HG03103 (cell line): ENCODE measurements around the gene HMGXB3.

ENCODE experiments used
- ATAC-seq: cut with Tn5 transposase; IDR thresholded peaks from one replicate; pipeline ENCODE4 v1.9.1; 2021; ENCODE audit warnings: low read depth; ENCODE audit not compliant: unreplicated experiment

HMGXB3 gene

DNA sequence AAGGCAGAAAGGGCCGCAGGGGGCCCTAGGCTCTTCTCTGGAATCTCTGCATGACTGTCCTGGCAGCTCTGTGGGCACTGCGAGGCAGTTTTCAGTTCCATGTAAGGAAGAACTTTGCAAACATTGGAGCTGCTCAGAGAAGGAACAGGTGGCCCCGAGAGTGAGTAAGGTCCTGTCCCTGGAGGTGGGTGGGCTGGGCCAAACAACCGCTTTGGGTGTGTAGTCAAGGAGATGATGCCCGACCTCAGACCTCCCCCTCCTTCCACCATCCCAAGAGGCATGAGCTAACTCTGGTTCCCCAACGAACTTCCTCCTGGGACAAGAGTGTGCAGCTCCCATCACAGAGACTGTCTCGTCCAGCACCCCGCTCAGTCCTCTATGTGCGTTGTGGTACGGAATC is 65.3 kb downstream of the HMGXB3 start:
- ATAC-seq = no peak

DNA sequence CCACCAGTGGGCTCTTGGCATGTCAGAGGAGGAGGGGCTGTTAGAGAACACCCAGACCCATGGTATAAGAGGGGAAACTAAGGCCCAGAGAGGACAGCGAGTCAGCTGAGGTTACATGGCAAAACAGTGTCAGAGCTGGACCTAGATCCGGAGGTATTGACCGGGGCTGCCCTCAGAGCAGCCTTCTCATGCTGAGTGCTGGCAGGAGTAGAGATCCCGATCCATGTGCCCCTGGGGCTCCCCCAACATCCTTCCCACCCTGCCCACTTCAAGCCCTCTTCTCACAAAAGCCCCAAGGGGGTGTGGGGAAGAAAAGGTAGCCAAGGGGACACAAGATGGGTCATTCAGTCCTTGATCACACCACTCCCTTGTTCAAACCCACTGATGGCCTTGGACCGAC is 65.9 kb downstream of the HMGXB3 start:
- ATAC-seq = no peak

DNA sequence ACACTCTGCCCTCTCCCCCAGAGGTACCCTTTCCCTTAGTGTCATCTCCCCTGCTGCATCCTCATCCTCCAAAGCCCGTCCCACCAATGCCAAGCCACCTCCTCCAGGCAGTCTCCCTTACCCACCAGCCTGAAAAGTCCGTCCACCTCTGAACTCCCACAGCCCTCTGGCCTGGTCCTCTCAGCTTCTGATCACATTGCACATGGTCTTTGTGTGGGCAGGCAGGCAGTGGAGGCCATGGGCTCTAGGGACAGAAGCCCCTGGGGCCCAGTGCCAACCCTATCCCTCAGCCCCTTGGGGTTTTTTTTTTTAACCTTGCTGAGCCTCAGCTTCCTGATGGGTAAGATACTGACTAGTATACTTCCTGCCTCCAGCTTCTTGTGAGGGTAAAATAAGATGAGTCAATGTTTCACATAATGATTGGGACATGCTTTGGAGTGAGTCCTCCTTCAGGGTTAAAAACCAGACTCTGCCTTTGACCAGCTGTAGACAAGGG is 66.4 kb downstream of the HMGXB3 start:
- ATAC-seq = no peak

DNA sequence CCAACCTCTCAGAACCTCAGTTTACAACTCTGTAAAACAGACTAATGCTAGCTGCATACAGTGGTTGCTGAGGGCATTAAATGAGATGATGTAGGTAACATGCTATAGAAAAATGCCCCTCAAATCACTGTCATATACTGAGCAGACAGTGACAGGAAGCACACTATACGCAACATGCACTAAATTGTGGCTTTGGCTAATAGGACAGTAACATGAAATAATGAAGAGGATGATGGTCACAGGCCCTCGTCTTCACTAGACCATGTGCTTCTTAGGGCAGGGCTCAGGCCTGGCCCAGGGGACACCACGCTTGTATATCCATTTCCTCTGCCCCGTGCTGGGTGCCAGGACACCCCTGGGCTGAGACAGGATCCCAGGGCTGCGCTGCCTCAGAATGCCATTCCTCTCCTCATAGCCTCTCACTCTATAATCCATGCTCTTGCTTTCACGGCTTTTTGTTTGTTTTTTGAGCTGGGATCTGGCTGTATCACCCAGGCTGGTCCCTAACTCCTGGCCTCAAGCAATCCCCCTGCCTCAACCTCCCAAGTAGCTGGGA is 66.9 kb downstream of the HMGXB3 start:
- ATAC-seq = no peak

DNA sequence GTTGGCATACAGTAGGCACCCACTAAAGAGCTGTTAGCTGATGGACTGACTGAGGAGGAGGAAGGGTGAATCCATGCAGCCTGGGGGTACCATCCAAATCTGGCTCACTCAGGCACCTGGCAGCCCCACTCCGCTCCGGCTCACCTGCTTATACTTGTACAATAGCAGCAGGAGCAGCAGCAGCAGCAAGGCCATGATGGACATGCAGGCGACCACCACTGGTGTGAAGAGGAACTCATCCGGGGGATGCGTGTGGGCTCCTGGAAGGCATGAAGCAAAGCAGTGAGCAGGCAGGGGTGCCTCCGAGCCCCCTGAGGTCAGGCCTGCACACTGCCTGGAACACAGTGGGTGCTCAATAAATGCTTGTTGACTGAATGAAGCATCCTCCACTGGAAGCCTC is 67.5 kb downstream of the HMGXB3 start:
- ATAC-seq = no peak

DNA sequence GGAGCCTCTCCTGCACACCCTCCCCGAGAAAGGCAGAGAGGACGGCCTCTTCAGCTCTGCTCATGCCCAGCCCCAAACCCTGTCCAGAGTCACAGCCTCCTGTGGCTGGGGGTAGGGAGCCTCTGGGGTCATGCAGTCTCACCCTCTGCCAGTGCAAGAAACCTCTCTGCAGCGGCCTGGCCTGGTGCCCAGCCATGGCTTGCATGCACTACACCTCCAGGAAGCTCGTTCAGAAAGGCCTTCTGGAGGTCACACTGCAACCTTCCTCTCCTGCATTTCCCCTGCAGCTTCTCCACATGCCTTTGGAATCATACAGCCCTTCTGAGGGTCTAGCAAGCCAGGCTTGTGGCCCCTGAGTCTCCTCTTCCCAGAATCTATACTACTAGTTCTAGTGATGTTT is 67.9 kb downstream of the HMGXB3 start:
- no peak for ATAC-seq

DNA sequence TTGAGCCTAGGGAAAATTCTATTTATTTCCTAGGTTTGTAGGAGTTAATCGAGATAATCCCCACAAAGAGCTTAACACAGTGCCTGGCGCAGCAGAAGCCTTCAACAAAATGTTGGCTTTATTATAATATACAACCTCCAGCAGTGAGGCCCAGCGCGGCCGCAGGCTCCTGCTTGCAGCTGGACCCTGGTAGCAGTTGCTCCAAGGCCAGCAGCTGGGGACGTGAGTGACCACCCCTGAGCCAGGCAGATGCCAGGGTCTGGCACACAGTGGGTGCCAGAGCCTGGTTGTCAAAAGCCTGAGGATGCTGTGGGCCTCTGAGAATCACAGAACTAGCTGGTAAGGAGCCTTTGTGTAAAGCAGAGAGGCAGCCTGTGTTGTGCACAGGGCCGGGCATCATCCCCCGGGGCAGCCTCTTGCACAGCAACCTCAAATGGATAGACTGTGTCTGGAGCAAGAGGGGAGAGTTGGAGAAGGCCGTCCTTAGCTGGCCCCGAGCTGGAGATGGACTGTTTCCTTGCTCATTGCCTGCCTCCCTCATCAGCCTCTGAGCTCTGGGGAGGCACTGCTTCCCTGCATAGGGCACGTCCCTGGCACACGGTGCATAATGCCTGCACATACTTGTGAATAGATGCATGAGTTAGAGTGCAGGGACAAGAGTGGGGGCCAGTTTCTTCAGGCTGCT is 68.6 kb downstream of the HMGXB3 start:
- ATAC-seq = no peak

DNA sequence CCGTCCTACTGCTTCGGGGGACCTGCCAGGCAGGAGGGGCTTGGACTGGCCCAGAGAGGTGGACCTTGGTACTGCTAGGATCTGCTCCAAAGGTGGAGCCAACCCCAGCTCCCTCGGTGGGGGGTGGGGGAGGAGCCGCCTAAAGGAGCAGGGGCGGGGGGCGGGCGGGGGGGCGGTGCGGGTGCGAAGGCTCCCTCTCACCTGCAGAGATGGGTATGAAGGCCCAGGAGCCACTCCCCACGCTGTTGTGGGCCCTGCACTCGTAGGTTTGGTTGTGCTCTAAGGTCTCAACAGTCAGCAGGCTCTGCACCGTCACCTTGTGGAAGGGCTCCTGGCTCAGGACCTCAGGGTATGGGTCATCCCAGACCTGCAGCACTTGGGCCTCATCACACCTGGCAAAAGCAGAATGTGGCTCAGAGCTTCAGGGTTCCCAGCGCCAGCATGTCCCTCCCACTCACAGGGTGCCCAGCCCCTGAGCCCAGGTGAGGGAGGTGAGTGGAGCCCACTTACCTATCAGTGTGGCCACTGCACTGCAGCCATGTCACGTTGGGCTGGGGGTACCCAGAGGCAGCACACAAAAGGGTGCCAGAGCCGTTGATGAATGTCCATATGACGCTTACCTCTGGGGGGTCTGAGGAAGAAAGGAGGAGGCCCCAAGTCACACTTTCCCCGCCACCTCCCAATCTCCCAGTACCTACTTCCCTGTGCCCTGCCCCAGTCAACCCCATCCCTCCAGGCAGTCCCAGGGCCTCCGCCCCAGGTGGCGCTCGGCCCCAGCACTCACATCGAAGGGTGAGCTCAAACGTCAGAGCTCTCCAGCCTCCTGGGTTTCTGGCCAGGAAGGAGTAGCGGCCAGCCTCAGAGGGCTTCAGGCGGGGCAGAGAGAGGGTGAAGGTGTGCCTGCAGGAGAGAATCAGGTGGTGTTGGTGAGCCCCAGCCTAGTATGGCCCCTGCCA is 69.4 kb downstream of the HMGXB3 start:
- ATAC-seq = no peak

DNA sequence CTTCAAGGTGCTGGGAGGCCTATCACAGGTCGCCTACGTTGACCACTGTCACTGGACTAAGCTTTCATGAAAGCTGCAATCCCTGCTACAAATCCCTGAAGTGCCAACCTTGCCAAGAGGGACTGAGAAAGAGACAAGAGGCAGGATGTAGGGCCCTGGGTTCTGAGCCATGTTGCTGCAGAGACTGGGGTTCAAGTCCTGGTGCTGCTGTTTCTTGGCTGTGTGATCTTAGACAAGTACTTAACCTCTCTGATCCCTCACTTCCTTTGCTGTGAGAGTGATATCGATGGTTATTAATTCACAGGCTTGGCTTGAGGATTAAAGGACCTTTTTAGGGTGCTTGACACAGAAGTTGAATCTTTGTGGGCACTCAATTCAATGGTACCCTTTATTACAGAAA is 70.3 kb downstream of the HMGXB3 start:
- no peak for ATAC-seq

DNA sequence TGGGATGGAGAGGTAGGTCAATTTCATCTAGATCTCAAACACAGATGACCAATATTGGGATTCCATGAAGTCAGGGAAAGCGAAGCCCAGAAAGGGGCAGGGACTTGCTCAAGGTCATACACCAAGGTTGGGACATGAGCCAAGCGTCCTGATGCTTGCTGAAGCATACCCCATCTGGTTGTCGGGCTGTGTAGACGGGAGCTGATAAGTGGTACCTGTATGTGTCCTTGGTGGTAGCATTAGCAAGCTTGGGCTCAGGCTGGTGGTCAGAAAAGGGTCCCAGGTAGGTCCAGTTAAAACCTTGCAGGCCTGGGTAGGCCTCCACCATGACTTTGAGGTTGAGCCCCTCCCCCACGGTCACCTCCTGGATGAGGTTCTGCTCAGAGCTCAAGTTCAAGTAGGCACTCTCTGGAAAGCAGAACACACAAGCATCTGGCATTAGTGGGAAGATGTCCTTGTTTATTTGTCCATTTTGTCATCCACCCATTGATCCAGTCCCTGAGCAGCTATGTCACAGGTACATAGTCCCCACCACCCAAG is 72.6 kb downstream of the HMGXB3 start:
- ATAC-seq = no peak

DNA sequence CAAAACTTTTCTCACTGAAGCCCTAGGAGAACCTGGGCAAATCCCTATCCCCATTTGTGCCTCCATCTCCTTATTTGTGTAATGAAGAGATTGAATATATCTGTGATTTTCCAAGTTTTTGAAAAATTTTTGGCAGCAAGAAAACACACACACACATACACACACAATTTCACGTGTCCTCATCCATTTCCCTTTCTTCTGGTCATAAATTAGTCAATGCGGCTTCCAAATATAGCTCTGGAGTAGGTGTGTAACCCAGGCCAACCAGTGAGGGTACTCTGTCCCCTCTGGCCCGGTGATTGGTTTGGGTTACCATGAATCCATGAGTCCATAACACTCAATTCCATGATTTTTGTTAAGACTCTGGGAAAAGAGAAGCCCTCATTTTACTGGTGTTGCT is 73.1 kb downstream of the HMGXB3 start:
- ATAC-seq = no peak

DNA sequence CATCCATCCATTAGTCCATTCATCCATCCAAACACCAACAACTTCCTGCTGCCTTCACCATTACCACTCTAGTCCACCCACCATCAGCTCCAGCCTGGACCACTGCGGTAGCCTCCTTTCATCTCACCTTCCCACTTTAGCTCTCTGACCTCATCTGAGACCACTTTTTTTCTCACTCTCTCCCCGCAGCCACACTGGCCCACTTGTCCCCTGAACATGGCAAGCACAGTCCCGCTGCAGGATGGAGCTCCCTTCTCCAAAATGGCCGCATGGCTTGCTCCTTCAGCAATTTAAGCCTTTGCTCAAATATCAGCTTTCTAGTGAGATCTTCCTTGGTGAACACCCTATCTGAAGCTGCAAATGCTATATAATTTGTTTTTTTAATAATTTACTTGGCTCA is 74.7 kb downstream of the HMGXB3 start:
- no peak for ATAC-seq

DNA sequence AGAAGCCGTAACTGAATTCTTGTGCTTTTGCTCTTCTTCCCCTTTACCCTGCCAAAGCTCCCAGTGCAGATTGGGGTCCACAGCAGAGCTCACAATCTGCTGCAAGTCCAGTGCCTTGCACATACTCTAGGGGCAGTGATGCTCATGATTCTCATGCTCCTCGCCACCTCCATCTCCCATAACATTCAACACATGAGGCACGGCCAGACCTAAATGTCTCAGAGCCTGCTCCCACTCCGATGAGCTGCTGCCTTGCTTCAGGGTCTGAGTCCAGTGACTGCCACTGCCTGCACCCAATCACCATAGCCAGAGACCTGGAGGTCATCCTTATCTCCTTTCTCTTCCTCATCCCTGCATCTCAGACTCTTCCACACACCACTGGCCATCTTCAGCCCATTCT is 75.3 kb downstream of the HMGXB3 start:
- no peak for ATAC-seq

DNA sequence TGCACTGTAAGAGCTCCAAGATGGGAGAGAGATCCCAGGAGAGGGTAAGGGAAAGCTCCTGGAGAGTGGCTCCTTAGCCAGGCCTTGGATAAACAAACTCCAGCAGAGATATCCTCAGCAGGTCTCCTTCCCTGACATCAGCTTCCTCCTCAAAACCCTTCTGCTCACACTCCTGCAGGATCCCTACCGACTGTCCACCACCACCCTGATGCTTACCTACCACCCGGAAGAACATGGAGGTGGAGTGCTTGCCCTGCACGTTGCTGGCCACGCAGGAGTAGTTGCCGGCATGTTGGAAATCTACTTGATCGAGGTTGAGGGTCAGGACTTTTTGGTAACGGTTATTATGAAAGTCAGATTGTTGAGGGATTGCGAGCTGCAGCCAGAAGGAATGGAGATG is 76.5 kb downstream of the HMGXB3 start:
- no peak for ATAC-seq

DNA sequence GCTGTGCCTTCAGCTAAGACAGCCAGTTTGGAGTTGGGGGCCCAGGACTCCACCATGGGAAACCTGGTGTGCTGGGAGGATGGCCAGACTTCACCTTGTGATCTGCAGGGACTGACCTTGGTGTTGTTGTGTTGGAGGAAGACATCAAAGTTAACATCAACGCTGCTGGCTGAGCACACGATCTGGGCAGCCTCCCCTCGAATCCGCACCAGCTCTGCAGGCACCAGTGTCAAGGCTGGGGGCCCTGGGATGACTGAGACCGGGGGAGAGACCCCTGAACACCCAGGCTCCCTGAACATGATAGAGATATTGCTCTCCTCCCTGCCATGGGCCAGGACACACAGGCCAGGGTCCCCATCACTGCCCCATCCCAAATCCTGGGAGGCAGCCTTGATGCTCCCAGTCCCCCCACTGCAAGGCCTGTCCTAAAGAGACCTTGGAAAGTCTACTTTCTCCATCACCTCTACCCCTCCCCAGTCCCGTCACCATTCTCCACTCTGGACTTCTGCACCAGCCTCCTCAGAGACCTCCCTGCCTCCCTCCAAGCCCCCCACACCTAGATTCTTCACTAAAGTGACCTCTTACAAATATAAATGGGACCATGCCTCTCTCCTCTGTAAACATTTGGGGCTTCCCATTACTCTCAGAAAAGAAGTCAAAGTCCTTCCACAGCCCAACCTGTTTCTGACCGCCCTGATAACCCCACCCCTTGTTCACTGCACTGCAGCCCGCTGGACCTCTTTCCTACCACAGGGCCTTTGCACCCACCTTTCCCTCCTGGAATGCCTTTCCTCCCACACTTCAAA is 77.7 kb downstream of the HMGXB3 start:
- ATAC-seq = no peak

DNA sequence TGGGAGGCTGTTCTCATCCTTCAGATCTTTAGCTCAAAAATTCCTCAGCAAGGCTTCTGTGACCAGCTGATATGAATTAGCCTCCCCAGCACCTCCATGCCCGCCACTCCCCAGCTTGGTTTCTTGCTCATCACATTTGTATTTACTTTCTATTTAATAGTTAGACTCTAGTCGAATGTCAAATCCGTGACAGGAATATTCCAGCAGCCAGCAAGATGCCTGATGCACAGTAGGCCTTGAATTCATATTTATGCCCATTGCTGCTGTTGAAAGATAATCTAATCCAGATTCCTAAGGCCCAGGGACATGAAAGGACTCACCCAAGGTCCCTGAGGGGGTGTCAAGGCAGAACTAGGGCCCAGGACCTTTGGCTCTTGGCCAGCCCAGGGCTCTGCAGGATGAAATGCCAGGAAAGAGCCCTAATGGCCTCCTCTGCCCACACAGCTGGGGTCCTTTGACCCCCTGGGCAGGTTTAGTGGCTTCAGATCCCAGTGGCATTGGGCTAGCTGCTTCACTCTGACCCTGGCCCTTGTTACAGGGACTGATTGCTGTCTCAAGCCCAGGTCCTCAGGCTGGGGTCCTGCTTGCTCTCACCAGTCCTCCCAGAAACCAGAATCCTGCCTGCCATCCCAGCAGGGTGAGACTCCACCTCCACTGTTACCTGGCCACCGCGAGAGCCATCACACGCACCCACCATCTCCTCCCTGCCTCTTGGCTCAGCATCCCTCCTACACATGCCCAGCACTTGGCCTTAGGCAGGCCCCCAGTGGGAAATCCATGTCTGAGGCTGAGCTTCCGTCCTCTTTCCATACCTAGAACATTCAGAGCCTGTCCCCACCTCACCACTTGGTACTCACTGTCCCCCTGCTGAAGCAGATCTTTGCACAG is 78.5 kb downstream of the HMGXB3 start:
- ATAC-seq = no peak

DNA sequence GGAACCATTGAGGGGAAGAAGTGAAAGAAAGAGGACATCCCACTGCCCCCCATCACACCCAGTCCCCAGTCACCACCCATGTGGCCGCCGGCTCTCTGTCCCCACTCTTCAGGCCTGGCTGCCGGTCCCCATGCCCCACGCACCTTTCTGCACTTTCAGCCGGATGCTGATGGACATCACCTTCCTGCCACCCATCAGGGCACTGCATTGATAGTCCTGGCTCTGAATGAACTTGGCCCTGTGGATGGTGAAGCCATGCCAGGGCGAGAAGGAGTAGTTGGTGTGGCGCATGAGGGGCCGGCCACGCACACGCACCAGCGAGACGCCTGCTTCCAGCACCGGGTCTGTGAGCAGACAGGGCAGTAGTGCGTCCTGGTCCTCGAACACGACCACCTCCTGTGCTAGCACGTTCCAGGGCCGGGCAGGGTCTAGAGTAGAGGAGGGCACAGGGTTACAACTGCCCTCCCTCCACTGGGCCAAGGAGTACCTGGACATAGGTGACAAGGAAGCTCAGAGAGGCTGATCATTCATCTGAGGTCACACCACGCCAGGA is 79.4 kb downstream of the HMGXB3 start:
- ATAC-seq = no peak

DNA sequence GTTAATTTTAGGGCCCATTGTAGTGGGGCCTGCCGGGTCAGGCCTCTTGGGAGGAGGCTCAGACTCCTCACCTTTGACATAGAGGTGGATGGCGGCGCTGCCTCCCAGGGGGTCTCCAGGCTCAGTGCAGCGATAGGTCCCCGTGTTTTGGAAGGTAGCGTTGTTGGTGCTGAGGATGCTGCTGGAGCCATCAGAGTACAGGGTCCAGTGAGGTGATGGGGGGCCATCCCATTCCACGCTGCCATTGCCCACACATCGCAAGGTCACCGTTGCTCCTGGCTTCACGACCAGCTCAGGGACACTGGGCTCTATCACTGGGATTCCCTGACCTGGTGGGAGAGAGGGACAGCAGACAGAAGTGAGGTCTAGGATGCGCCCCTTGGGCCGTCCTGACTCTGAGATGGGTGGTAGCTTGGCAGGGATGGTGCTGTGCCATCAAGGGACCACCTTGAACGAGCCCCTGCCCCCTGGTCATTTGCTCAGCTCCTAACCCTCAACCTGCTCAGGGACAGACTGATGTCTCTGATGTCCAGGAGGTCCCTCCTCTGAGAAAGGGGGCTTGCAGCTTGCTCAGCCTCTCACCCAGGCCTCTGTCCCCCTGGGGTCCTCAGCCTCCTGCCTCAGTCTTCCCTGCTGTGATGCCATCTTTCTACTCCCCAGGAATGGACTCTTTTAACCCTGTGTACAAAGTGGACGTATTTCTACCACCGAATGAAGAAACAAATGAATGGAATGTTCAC is 80.3 kb downstream of the HMGXB3 start:
- ATAC-seq = no peak
